Endothelial cell of umbilical vein (primary cell): ENCODE measurements around the gene POU6F1.

Experiments used
- CTCF ChIP-seq, 2 donors: IDR thresholded peaks; 1 replicate in 1 of 2; 2 replicates in 1 of 2; pipeline ENCODE4 v1.5.1; 2011; ENCODE audit warnings: low read length in 2 of 2, mild to moderate bottlenecking in 2 of 2, moderate library complexity in 2 of 2, control low read depth in 1 of 2, inconsistent platforms in 1 of 2, low read depth in 1 of 2; ENCODE audit not compliant: insufficient read depth in 1 of 2; ENCODE audit errors: extremely low read depth in 1 of 2
- EZH2 ChIP-seq: IDR thresholded peaks from 2 replicates; pipeline ENCODE4 v1.6.1; 2012; ENCODE audit warnings: borderline replicate concordance, low read depth, mild to moderate bottlenecking, moderate library complexity, low read length, inconsistent platforms; ENCODE audit not compliant: severe bottlenecking
- POLR2A ChIP-seq: IDR thresholded peaks from 2 replicates; pipeline ENCODE4 v1.6.1; 2012; ENCODE audit warnings: low read depth, mild to moderate bottlenecking, control low read depth, low read length
- POLR2AphosphoS5 ChIP-seq: IDR thresholded peaks from 2 replicates; pipeline ENCODE4 v1.6.1; 2012; ENCODE audit warnings: low read depth, mild to moderate bottlenecking, control low read depth, low read length, moderate library complexity; ENCODE audit not compliant: insufficient read depth
- TF ChIP-seq, protein P1 (sequence below): IDR thresholded peaks from 2 replicates; pipeline ENCODE4 v1.6.1; 2011; ENCODE audit not compliant: insufficient read depth, insufficient read length

DNA sequence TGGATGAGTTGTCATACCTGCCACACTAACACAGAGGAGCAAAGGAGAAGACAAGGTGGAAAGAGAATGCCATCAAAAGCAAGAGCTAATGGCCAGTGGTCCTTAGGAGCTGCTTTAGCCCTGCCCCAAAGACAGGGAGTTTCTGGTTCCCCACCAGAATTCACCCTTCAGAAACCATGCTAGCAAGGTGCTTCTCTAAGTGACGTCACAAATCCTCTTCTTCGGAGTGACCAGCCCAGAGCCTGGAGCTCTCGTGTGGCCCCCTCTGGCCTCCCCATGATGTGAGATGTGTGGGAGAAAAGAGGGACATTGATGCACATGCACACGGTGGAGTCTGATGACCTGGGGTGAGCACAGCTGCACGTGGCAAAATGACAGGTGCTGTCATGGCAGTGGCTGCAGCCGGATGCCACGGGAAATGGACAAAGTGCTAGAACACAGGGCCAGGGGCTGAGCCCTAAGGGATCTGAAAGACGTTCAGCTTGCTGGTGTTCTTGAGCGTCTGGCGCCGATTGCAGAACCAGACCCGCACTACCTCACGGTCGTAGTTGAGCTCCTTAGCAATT is 28.0 kb downstream of the POU6F1 start:
- TF ChIP-seq POLR2AphosphoS5 (no peak), CTCF (IDR thresholded peaks at IDR 0.05; ENCODE audit: extremely low read depth in 1 of 2, insufficient read depth in 1 of 2, low read depth in 1 of 2, low read length in 2 of 2) (no peak), EZH2 (no peak), POLR2A (no peak)
- TF ChIP-seq, protein P1, sequence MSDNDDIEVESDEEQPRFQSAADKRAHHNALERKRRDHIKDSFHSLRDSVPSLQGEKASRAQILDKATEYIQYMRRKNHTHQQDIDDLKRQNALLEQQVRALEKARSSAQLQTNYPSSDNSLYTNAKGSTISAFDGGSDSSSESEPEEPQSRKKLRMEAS: no peak
